Central memory CD4-positive, alpha-beta T cell (primary cell): ENCODE data around the gene CRYBG1.
A peak's percentile ranks its signal among the peaks of the same experiment; 100 is the strongest.
"Not testable (repeated sequence)": the region's sequence is repeated elsewhere in the genome, so short reads cannot be mapped to it uniquely, and the experiment has no call there.

Source experiments
- DNase-seq: peaks from one replicate; pipeline ENCODE4 v3.0.0; 2022

Gene CRYBG1

GRCh38 chr6:106527979-106528378, 167.5 kb downstream of the CRYBG1 start:
- no peak for DNase-seq

GRCh38 chr6:106528521-106528920, 168.0 kb downstream of the CRYBG1 start:
- DNase-seq = no peak

- DNase-seq = no peak
These were observed 168.9 kb downstream of the CRYBG1 start for GRCh38 chr6:106529438-106529837.

GRCh38 chr6:106530026-106530425, 169.5 kb downstream of the CRYBG1 start:
- DNase-seq = no peak

GRCh38 chr6:106530502-106530901, 170.0 kb downstream of the CRYBG1 start:
- DNase-seq = no peak

- DNase-seq = no peak
These were observed 172.5 kb downstream of the CRYBG1 start for GRCh38 chr6:106533054-106533453.

GRCh38 chr6:106534004-106534403, 173.5 kb downstream of the CRYBG1 start:
- no peak for DNase-seq

GRCh38 chr6:106534564-106534982, 174.1 kb downstream of the CRYBG1 start:
- peak; percentile 24 for DNase-seq

- DNase-seq = no peak
These were observed 174.5 kb downstream of the CRYBG1 start for GRCh38 chr6:106535012-106535411.

- no peak for DNase-seq
These were observed 175.8 kb downstream of the CRYBG1 start for GRCh38 chr6:106536357-106536756.

GRCh38 chr6:106536851-106537250, 176.3 kb downstream of the CRYBG1 start:
- DNase-seq = no peak

GRCh38 chr6:106537662-106538061, 177.1 kb downstream of the CRYBG1 start:
- DNase-seq = no peak

- DNase-seq = no peak
These were observed 177.6 kb downstream of the CRYBG1 start for GRCh38 chr6:106538145-106538544.

GRCh38 chr6:106539936-106540335, 179.4 kb downstream of the CRYBG1 start:
- DNase-seq = no peak

- no peak for DNase-seq
These were observed 179.9 kb downstream of the CRYBG1 start for GRCh38 chr6:106540432-106540831.

- DNase-seq = no peak
These were observed 180.4 kb downstream of the CRYBG1 start for GRCh38 chr6:106540907-106541306.

- no peak for DNase-seq
These were observed 185.8 kb downstream of the CRYBG1 start for GRCh38 chr6:106546261-106546690.

GRCh38 chr6:106546691-106547414, 186.3 kb downstream of the CRYBG1 start:
- no peak for DNase-seq

- DNase-seq = no peak
These were observed 187.3 kb downstream of the CRYBG1 start for GRCh38 chr6:106547601-106548453.

- DNase-seq = not testable (repeated sequence)
These were observed 188.5 kb downstream of the CRYBG1 start for GRCh38 chr6:106548926-106549455.

GRCh38 chr6:106549521-106549920, 189.0 kb downstream of the CRYBG1 start:
- DNase-seq = no peak

- DNase-seq = no peak
These were observed 190.6 kb downstream of the CRYBG1 start for GRCh38 chr6:106551155-106551554.

GRCh38 chr6:106553440-106553839, 192.9 kb downstream of the CRYBG1 start:
- no peak for DNase-seq

GRCh38 chr6:106555767-106556166, 195.2 kb downstream of the CRYBG1 start:
- DNase-seq = no peak
